ENCODE data around the gene C10orf53. TPM values are rescaled to one million over a fixed set of nuclear protein-coding genes. Genes with fewer than 3 reads are reported as not detected.

C10orf53 gene
- total RNA-seq, 1 experiment from 2014 or later = not detected

- ATAC-seq (no peak), DNase-seq (ENCODE audit: low read depth, low spot score) (no peak)
- ChIA-PET POLR2A (no interaction called here), CTCF (no interaction called here)
- TF ChIP-seq CTCF (IDR thresholded peaks at IDR 0.05) (no peak), TCF7L2 (IDR thresholded peaks at IDR 0.05; ENCODE audit: low read depth, low read length) (no peak), SIN3A (IDR thresholded peaks at IDR 0.05; ENCODE audit: borderline replicate concordance, insufficient read depth, low read depth, low read length) (no peak)
- intact Hi-C loops (cut with micrococcal nuclease; ENCODE audit: unreplicated experiment) (no loop called here), in situ Hi-C loops (cut with HindIII; ENCODE audit: low pct_unique_long_range_greater_than_20kb, low sequenced_read_pairs) (no loop called here)
- BruUV-seq (replicated peaks) = no TSS peak
- Histone ChIP-seq H3K27ac (ENCODE audit: low read length) (no peak overlapping the region), H3K27me3 (ENCODE audit: control insufficient read depth, insufficient read depth, low read length) (peaks cover 10% of the 10 kb centered on the region), H3K36me3 (ENCODE audit: control insufficient read depth, insufficient read depth, low read length) (no peaks in the 10 kb centered on the region), H3K4me3 (ENCODE audit: low read depth in 2 of 2, low read length in 2 of 2) (no peak overlapping the region), H3K4me1 (ENCODE audit: control insufficient read depth, insufficient read depth, low read length) (no peaks in the 10 kb centered on the region), H3K9me3 (ENCODE audit: control insufficient read depth, insufficient read depth, low read depth, low read length) (no peaks in the 10 kb centered on the region)
Observed at GRCh38 chr10:49686651-49687050, 7.2 kb downstream of the C10orf53 start.

- no peak overlapping the region for H3K4me3 ChIP-seq (ENCODE audit: low read depth in 2 of 2, low read length in 2 of 2)
- CTCF ChIA-PET = no interaction called here
- H3K36me3 ChIP-seq (ENCODE audit: control insufficient read depth, insufficient read depth, low read length) = no peaks in the 10 kb centered on the region
- ATAC-seq (no peak), DNase-seq (ENCODE audit: low read depth, low spot score) (no peak)
- TF ChIP-seq CTCF (IDR thresholded peaks at IDR 0.05) = no peak
- TF ChIP-seq POLR2AphosphoS5 (IDR thresholded peaks at IDR 0.05; ENCODE audit: low read depth, low read length) = no peak
- TF ChIP-seq SIN3A (IDR thresholded peaks at IDR 0.05; ENCODE audit: borderline replicate concordance, insufficient read depth, low read depth, low read length) = no peak
- TF ChIP-seq TCF7L2 (IDR thresholded peaks at IDR 0.05; ENCODE audit: low read depth, low read length) = no peak
- no peak for TF ChIP-seq REST (IDR thresholded peaks at IDR 0.05; ENCODE audit: insufficient read depth in 1 of 2, low read depth in 2 of 2, low read length in 1 of 2)
- peaks cover 11% of the 10 kb centered on the region for H3K27me3 ChIP-seq (ENCODE audit: control insufficient read depth, insufficient read depth, low read length)
- POLR2A ChIA-PET = no interaction called here
- no peaks in the 10 kb centered on the region for H3K9me3 ChIP-seq (ENCODE audit: control insufficient read depth, insufficient read depth, low read depth, low read length)
- no peaks in the 10 kb centered on the region for H3K4me1 ChIP-seq (ENCODE audit: control insufficient read depth, insufficient read depth, low read length)
- no TSS peak for BruUV-seq (replicated peaks)
- in situ Hi-C loops (cut with HindIII; ENCODE audit: low pct_unique_long_range_greater_than_20kb, low sequenced_read_pairs) = no loop called here
- intact Hi-C loops (cut with micrococcal nuclease; ENCODE audit: unreplicated experiment) = no loop called here
- H3K27ac ChIP-seq (ENCODE audit: low read length) = no peak overlapping the region
Observed at GRCh38 chr10:49688261-49688846, 8.9 kb downstream of the C10orf53 start.

Data from Panc1 (cell line).